Hepatocyte (in vitro differentiated cells): ENCODE data around the gene COL2A1.

Source experiments
- EZH2 ChIP-seq: fragments of 200-600 bp; sonication (generic); IDR thresholded peaks from 2 replicates; pipeline ENCODE4 v1.6.1; 2016; ENCODE audit warnings: antibody characterized with exemption, mild to moderate bottlenecking, borderline replicate concordance
- EZH2phosphoT487 ChIP-seq: fragments of 200-600 bp; sonication (generic); IDR thresholded peaks from one replicate; pipeline ENCODE4 v1.6.1; 2018; ENCODE audit warnings: antibody characterized with exemption, mild to moderate bottlenecking, low read depth, moderate library complexity; ENCODE audit not compliant: unreplicated experiment, severe bottlenecking
- TF ChIP-seq, protein P1 (sequence below): fragments of 200-600 bp; sonication (generic); IDR thresholded peaks from 2 replicates; pipeline ENCODE4 v1.5.1; 2016; ENCODE audit warnings: antibody characterized with exemption, mild to moderate bottlenecking; ENCODE audit not compliant: poor library complexity

DNA sequence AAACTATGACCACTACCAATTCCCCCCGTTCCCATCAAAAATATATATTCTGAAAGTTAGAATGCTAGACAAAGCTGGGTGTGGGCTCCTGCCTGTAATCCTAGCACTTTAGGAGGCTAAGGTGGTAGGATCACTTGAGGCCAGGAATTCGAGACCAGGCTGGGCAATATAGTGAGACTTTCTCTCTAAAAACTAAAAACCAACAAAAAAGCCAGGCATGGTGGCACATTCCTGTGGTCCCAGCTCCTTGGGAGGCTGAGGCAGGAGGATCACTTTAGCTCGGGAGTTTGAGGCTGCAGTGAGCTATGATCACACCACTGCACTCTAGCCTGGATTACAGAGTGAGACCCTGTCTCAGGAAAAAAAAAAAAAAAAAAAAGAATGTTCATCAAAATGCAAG lies 48.8 kb upstream of the COL2A1 start:
- no peak for TF ChIP-seq EZH2phosphoT487
- TF ChIP-seq EZH2: no peak
- TF ChIP-seq, protein P1, sequence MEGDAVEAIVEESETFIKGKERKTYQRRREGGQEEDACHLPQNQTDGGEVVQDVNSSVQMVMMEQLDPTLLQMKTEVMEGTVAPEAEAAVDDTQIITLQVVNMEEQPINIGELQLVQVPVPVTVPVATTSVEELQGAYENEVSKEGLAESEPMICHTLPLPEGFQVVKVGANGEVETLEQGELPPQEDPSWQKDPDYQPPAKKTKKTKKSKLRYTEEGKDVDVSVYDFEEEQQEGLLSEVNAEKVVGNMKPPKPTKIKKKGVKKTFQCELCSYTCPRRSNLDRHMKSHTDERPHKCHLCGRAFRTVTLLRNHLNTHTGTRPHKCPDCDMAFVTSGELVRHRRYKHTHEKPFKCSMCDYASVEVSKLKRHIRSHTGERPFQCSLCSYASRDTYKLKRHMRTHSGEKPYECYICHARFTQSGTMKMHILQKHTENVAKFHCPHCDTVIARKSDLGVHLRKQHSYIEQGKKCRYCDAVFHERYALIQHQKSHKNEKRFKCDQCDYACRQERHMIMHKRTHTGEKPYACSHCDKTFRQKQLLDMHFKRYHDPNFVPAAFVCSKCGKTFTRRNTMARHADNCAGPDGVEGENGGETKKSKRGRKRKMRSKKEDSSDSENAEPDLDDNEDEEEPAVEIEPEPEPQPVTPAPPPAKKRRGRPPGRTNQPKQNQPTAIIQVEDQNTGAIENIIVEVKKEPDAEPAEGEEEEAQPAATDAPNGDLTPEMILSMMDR: no peak
